ENCODE results near the gene ELOVL4.

Gene ELOVL4

DNA sequence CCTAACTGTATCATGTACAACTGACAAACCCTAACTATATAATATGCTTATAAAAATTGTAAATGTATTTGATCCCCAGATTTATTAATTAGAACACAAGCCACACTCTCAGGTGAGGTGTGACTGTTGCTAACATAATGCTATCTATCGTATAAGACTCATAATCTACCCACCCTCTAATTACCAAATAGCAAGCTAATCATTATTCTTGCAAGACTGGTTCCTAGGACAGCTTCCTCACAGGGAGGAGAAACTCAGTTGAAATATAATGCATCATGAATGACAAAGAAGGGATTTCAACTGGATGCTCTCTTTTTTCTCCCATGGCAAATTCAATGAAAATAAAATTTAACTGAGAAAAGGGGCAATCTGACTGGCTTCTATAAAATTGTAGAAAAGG, 35.4 kb downstream of the ELOVL4 start:
- DNase-seq (ENCODE audit: low spot score), result no peak

DNA sequence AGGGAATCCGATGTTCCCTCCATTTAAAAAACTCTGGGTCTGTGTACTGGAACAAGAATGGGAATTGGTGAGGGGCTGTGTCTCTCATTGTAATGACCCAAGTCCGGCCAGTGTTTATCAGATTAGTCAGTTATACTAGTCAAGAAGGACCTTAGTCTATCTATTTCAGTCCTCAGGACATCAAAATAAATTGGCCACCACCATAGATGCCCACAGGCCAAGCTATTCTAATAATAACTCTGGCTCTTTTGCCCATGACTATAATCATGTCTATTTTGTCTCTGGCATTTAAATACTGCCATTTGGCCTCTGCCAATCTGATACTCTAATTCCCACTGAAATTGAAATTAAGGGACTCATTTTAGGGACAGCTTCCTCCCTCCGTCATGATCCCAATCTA, 37.8 kb downstream of the ELOVL4 start:
- no peak for DNase-seq (ENCODE audit: low spot score)

DNA sequence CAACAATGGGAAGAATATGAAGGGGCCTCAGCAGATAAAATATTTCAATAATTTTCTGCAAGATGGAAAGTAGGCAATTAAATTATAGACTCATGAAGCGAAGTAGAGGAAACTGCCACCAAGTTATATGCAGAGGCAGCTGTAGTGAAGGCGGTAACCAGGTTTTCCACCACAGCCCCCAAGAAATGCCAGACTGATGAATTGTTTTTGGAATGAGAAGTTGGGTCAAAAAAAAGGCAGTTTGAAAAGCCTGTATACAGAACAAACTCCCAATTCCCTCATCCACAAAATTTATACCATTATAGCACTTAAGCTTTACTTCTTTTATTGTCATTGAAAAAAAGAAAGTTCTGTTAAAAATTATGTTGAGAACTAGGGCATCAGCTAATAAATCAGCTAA, 45.3 kb downstream of the ELOVL4 start:
- no peak for DNase-seq (ENCODE audit: low spot score)

DNA sequence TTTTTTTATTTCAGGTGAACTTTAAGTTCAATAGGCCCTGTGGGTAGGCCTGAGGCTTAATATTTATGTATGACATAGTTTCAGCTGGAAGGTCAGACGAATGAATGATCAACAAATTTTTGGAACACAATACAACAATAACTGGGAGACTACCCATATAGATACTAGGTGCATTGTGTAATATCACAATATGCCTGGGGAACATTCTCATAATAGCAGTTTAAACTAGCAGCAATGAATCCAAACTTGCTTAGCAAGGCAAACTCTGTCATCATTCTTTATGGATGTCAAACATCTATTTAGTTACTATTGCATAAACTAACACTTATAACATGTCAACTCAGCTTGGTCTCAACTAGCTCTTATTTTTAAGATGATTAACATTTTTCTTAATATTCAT, 49.3 kb downstream of the ELOVL4 start:
- no peak for DNase-seq (ENCODE audit: low spot score)

DNA sequence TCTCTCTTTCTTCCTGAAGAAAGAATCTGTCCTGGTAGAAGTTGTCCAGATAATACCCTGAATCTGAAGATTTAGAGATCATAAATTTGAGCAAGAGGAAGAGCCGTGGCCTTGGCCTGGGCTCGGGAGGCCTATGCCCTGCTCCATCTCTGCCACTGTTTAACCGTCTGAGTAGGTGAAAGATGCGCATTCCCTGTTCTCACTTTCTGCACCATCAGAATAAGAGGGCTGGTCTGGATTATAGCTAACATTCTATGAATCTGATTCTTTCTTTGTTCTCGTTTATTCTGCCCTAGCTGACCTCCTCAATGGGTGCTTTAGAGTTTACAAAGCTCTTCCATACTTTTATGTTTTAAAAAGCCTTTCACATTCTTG, 51.3 kb downstream of the ELOVL4 start:
- no peak for DNase-seq (ENCODE audit: low spot score)

DNA sequence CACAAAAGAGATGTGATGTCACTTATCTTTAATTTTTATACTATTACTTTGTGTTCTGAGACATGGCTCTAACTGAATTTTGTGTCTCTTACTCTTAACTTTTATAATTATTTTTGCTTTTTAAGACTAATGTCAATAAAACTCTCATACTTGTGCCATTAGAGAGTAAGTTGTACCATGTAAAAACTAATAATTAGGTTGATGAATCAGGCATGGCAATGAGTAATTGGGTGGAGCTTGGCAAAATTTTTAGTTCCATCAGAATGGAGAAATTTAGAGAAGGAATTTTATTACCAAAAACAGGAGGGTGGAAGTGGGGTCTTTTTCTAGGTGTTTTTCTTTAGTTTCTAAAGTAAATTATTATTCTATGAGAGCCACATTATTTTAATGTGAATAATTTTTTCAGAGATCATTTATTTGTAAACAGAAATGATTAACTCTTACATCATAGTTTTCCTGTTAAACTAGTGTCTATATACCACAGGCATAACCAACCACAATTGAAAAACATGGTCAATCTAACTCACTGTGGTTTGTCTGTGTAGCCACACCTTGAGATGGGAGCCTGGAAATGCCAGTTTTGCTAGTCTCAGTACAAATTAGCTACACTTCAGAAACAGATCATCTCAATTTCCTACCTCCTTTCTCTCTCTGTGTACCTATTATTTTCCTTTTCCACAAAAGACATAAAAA, 51.8 kb downstream of the ELOVL4 start:
- DNase-seq (ENCODE audit: low spot score), result no peak

DNA sequence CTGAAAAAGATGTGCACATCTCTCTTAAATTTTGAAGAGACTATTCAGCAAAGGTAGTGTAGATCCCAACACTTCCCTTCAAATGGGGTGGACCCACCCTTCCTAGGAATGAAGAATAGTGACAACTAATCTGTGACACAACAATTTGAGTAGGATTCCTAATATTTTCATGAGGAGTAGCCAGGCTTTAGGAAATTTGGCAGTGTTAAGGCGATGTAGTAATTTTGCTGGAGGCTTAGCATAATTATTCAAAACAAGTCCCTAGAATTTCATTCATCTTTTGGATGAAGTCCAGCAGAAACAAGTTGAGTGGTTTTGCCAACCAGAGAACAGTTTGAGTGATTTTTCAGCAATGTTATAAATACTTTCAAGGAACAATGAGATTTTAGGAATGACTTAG, 52.4 kb downstream of the ELOVL4 start:
- no peak for DNase-seq (ENCODE audit: low spot score)

DNA sequence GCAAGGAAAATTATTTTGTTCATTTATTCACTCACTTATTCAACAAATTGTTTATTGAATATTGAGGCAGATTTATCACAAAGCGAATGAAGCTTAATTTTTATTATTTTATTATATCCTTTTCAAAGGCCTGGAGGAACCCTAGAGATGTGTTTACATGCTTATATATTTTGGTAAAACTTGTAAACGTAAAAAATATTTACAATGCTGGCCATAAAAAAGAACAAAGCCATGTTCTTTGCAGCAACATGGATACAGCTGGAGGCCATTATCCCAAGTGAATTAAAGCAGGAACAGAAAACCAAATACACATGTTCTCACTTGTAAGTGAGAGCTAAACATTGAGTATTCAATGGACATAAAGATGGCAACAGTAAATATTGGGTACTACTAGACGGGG, 58.8 kb downstream of the ELOVL4 start:
- no peak for DNase-seq (ENCODE audit: low spot score)

DNA sequence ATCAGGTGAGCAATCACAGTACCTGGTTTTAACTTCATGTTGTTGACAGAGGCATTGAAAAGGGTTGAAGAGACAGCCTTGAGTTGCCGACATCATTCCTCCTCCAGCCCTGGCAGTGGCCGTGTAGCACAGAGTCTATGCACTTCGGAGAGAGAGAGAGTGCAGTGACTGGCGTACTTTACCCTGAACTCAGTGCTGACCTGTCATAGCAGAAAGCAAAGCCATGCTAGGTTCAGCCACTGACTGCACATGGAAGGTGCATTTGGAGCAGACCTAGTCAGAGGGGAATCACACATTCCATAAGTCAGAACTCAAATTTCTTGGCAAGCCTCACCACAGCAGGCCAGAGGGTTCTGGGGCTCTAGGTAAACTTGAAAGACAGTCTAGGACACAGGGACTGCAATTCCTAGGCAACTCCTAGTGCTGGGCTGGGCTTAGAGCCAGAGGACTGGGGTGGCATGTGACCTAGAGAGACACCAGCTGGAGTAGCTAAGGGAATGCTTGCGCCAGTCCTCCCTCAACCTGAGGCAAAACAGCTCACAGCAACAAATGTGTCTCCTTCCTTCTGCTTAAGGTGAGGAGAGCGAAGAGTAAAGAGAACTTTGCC, 69.1 kb downstream of the ELOVL4 start:
- DNase-seq (ENCODE audit: low spot score), result no peak

DNA sequence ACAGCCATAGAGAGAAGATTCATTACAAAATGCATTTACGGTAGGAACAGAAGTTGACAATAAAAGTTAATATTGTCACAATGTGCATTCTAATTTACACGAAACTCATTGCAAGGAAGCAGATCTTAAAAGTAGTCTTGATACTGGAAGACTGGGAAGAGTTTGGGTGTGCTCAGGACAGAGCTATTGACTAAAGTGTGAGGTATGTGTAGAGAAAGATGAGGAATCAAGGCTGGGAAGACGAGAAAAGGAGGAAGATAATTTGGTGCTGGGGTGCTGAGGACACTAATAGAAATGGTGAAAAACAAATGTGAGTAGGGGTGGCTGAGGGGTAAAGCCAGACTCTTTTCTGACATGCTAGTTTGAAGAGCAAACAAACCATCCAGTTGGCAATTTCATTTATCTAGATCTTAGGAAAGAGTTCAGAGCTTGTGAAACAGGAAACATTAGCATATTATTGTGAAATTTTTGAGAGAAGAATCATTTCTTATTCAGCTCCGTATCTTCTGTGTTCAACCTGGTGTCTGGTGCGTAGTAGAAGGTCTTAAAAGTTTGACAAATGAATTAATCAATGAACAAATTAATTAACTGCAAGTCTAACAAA, 72.7 kb downstream of the ELOVL4 start:
- DNase-seq (ENCODE audit: low spot score), result no peak

DNA sequence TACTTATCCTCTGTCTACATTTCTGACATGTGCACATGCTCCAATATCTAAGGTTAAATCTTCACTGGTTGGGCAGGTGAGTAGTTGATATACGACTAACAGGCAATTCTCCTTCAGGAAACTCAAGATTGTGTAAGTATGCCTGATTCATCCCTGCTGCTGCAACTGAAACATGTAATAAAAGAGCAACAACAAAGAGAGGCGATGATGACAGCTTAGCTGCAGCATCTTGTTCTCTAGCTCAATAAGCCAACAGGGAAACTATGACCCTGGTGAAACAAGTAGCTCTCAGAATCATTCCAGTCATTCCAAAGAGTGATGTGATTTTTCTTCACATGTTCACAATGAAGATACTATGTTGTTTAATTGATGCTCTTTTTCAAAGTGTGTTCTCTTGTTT, 74.4 kb downstream of the ELOVL4 start:
- no peak for DNase-seq (ENCODE audit: low spot score)

DNA sequence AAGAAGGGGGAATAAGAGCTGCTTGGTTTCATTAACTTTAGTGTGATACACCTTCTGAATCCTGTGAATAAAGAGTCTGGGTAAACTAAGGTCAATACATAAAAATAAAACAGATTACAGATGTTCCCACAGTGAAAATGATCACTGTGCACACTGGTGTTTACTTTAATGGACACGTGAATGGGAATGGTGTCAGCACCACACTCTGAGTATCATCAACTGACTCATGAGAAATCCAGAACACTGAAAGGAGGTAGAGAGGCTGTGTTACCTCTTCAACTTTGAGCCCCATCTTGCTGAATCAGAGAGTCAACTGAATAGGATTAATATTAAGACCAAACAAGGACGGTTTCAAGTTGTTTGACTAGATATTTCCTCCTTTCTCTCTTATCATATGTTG, 75.0 kb downstream of the ELOVL4 start:
- no peak for DNase-seq (ENCODE audit: low spot score)

DNA sequence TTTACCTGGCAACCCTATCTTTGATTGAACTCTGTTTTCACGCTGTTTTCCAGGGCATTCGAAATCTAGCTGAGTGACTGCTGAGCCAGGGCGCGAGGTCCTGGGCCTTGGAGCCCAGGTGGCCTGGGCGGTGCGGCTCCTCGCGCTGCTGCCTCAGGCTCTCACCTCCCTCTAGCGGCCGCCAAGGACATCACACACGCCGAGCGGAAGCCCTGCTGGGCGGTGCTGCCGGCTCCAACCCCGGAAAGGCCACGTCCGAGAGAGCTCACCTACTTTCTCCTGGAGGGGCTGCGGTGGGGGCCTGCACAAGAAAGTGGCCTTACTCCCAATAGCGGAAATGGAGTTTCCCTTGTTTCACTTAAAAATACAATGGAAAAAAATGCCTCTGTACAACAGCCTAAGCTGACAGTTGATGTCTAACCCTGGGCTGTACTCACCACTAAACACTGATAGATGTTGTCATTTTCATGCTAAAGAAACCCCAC, 77.7 kb downstream of the ELOVL4 start:
- peak; percentile 81 for DNase-seq (ENCODE audit: low spot score)

DNA sequence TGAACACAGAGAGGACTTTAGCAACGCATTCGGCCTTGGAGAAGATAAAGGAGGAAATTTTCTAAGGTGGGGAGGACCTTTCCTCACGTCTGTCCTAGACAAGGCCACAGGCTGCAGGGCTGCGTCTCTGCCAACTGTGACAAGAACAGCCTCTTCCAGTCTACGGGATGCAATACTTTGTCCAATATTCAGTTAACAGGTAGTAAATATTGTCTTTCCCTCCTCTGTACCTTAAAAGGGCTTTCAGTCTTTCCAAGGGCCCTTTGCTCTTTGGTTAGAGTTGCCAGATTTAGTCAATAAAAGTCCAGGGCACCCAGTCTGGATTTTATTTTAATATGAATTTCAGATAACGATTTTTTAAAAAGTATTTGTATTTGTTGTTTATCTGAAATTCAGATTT, 78.2 kb downstream of the ELOVL4 start:
- no peak for DNase-seq (ENCODE audit: low spot score)

DNA sequence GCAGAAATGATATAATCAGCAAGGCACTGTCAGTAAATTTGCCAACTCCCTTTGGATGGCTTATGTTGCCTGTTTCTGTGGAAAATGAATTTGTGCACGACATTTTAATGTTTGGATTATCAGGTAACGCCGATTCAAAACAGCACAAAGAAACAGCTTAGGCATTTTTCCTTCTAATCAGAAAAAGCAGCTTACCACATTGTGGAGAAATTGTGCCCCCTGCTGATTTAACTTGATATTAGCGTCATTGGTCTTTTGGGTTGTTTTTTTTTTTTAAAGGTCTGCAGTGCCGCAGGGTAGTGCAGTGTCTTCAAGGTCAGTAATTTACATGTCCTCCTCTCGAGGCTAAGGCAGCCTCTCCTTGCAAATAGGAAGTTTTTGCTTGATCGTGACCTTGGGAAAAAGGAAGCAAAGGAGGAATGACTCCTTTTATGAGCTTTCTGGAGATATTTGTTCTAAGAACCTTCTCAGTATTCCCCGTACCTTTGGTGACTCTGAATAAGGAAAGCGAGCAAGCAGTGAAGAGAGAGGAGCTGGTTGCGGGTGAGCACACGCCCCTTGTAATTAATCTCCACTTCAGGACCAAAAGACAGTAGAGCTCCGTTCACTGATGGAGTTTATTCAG, 79.1 kb downstream of the ELOVL4 start:
- DNase-seq (ENCODE audit: low spot score), result peak; percentile 48
